ENCODE results near the gene TBX4.
"Not testable (repeated sequence)": the region's sequence is repeated elsewhere in the genome, so short reads cannot be mapped to it uniquely, and the experiment has no call there.

The TBX4 gene

DNA sequence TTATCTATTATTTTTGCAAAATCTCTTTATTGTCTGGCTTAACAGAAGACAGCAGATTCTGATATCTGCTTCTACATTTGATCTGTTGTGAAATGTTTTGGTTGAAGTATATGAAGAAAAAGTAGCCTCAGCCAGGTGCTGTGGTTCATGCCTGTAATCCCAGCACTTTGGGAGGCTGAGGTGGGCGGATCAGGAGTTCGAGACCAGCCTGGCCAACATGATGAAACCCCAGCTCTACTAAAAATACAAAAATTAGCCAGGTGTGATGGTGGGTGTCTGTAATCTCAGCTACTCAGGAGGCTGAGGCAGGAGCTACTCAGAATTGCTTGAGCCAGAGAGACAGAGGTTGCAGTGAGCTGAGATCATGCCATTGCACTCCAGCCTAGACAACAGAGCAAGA, 75.2 kb downstream of the TBX4 start:
- not testable (repeated sequence) for DNase-seq (ENCODE audit: low read depth)

DNA sequence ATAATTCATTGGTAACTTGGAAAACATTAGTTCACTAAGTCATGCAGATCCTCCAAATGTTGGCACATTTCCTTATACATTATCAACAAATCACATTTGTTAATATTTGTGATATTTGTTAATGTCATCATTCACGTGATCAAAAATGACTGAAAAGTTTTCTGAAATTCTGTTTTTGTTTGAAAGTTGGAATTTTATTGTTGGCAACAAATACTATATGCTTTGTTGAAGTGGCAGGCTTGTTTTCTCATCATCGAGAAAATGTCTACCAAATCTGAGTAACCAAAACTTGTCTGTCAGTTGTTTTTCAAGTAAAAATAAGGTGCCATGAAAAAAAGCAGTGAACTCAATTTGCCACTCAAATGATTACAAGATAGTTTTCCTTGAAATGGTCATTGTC, 75.9 kb downstream of the TBX4 start:
- no peak for DNase-seq (ENCODE audit: low read depth)

DNA sequence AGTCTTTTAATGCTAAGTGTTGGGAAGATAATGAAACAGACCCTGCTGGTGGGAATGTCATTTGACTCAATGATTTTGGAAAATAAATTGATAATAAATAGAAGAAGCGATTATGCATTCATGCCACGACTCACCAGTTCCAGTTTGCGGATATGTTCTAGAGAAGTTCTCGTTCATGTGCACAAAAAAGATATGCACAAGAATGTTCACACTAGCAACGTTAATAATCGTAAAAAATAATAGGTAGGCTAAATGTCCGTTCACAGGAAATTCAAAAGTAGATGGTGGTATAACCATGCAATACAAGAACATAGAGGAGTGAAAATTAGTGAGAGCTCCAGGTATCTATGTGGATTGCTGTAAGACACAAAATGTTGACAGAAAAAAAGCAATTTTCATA, 79.0 kb downstream of the TBX4 start:
- no peak for DNase-seq (ENCODE audit: low read depth)

DNA sequence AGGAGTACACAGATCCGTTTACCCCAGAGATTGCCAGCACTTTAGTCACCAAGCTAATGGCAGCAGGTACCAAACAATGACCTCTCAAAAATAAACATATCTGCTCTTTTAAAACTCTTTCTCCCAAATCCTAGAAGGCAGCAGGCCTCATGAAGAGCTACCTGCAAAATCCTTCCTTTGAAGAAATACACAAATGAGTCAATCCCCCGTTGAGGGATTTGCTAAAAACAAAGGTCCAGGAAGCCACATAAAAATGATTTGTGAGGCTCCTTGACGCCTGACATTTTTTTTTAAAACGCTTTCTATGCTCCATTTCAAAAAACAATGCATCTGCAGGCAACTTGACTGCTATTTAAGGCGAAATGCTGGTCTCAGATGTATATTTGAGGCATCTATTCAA, 80.6 kb downstream of the TBX4 start:
- no peak for DNase-seq (ENCODE audit: low read depth)

DNA sequence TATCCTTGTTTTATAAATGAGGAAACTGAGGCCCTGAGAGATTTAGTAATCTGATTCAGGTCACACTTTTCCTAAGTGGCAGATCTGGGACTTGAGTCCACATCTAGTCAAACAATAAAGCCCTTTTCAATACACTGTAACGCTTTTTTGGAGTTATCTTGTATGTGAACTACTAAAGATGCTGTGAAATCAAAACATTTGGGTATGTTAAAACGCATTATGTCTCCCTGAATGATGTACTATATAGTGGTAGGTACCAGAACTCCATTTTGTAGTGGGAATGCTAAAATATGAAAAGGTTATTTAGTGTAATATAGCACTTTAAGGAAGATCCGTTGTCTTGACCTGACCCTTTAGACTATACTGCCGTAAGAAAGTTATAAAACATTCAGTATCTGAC, 81.6 kb downstream of the TBX4 start:
- DNase-seq (ENCODE audit: low read depth): no peak

DNA sequence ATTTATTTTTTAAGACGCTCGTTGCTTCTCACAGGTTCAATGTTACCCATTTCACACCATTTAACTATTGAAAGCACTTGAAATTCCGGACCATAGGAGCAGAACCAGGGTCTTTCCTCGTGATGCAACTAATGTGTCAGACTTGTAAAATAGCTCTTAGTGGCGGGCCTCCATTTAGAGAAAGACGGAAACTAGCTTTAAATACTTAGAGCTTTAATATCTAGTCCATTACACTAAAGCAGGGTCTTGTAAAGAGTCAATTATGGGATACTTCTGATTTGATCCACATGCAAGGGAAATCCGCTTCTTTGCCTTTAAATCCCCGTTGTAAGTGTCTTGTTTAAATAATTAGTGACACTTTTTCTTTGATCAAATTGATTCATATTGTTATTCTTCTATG, 82.2 kb downstream of the TBX4 start:
- DNase-seq (ENCODE audit: low read depth): no peak

Measured in activated gamma-delta T cell treated with anti-CD3 and anti-CD28 coated beads, Interleukin-2, amount 50 U/mL, for 16 hours (primary cell).